OCI-M1 (cell line): Measurements from ENCODE around the gene ROR1.
"Not testable (repeated sequence)": the region's sequence is repeated elsewhere in the genome, so short reads cannot be mapped to it uniquely, and the experiment has no call there.

Experiments used
- DNase-seq: peaks from one replicate; lab custom pipeline; 2025; lab: John Stamatoyannopoulos, UW

The ROR1 gene

DNA sequence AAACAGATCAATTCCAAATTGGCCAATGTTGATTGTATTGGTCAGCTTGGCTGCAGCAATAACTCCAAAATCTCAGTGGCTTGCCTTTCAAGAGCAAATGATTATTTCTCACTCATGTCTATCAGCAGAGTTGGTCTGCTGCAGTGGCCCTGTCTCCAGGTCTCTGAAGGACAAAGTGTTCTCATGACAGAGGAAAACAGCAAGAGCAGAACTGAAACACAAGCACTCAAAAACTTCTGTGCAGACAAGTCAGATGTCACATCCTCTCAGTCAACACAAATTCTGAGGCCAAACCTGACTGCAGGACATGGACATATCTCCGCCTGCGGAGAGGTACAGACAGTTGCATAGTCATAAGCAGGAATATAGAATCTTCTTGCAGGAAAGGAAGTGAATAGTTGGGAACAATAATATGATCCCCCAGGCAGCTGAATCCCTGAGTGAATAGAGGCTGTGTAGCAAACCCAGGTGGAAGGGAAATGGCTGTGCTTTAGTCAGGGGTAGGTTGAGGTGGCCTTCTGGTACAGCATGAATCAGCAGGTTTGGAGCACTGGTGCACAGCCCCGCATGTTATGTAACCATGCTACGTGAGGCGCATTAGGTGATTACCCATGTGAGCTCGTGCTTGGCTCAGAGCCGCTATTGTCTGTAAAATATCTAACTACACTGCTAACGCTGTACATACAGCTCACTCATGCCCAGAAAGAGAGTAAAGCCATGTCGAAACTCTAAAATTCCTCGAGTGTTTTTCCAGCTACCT lies 412.5 kb downstream of the ROR1 start:
- DNase-seq: no peak

GRCh38 chr1:64186898-64187280 lies 413.1 kb downstream of the ROR1 start:
- no peak for DNase-seq

- no peak for DNase-seq
Observed at GRCh38 chr1:64187646-64188045, 413.8 kb downstream of the ROR1 start.

GRCh38 chr1:64192290-64192689 lies 418.5 kb downstream of the ROR1 start:
- no peak for DNase-seq

- peak; percentile 8 for DNase-seq
Observed at GRCh38 chr1:64194168-64195080, 420.6 kb downstream of the ROR1 start.

GRCh38 chr1:64195081-64195395 lies 421.2 kb downstream of the ROR1 start:
- no peak for DNase-seq

GRCh38 chr1:64196074-64196870 lies 422.5 kb downstream of the ROR1 start:
- no peak for DNase-seq

GRCh38 chr1:64197076-64197475 lies 423.3 kb downstream of the ROR1 start:
- DNase-seq: no peak

GRCh38 chr1:64199154-64199553 lies 425.3 kb downstream of the ROR1 start:
- DNase-seq: no peak

DNA sequence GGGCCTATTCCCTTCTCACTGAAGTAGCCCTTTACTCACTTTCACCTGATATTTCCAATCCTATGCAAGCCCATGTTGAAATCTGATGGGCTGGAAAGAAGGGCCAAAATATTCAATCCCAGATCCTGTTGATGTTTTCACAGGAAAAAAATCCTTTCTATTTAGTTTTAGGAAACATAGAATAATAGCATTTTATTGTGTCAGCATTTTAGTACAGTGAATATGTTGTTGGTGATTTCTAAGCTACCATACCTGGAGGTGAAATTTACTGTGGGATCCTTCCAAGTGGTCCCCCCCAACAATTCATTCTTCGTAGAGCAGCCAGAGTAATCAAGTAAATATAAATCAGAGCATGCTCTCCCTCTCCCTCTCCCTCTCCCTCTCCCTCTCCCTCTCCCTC lies 426.2 kb downstream of the ROR1 start:
- no peak for DNase-seq

DNA sequence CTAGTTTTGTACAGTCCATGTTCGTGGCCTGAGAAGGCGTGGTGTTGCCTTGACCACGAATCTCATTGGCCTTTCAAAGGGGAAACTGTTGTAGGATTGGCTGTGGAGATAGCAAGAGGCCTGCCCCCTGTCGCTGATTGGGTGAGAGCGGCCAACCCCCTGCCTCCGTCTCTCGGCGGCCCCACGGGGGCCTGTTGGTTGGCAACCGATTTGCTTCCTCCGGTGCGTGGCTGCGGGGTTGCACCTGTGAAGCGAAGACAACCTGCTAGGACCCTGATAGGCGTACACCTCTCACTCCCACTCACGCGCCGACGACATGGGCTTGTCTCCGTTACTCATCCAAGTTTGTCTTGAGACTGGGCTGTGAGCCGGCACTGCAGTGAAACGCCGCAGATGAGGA lies 429.6 kb downstream of the ROR1 start, which contains the start of gene UBE2U:
Gene UBE2U (plus strand): TSS at position 204 of the 400 bp plus-strand sequence. CDS start 428 bp downstream, outside the sequence.
- no peak for DNase-seq

DNA sequence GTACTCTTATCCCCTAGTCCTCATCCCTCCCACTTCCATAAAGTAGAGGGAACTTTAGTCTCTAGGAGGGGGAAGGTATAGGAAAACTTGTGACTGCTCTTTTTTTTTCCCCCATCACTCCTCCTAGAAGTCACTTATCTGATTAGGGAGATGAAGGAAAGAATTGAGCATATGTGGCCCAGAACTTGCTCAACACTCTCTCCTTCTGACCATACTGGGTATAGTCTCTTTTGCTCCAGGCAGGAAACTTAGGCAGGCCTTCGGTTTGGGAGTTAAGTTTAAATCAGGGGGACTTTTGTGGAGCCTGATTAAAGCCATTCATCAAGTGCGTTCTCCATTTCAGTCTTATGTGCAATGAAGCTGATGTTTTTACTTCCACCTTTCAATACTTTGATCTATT lies 435.4 kb downstream of the ROR1 start:
- DNase-seq: no peak

GRCh38 chr1:64212031-64212430 lies 438.2 kb downstream of the ROR1 start:
- DNase-seq: no peak

- no peak for DNase-seq
Observed at GRCh38 chr1:64215576-64215975, 441.8 kb downstream of the ROR1 start.

- DNase-seq: no peak
Observed at GRCh38 chr1:64220241-64220640, 446.4 kb downstream of the ROR1 start.

- peak; percentile 73 for DNase-seq
Observed at GRCh38 chr1:64223329-64224151, 449.7 kb downstream of the ROR1 start.

DNA sequence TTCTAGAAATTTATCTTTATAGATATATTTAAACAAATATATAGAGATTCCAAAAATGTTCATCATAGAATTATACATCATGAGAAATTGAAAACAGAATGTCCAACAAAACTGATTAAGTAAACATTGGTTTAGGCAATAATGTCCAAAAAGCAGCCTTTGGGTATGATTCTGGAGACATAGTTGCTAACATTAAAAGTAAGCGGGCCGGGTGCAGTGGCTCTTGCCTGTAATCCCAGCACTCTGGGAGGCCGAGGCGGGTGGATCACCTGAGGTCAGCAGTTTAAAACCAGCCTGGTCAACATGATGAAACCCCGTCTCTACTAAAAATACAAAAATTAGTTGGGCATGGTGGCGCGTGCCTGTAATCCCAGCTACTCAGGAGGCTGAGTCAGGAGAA lies 450.4 kb downstream of the ROR1 start:
- DNase-seq: not testable (repeated sequence)

GRCh38 chr1:64228167-64228957 lies 454.5 kb downstream of the ROR1 start:
- DNase-seq: no peak

- no peak for DNase-seq
Observed at GRCh38 chr1:64229307-64229706, 455.5 kb downstream of the ROR1 start.
